GM21825 (cell line): Measurements from ENCODE around the gene CDH1.
"Not testable (repeated sequence)": the region's sequence is repeated elsewhere in the genome, so short reads cannot be mapped to it uniquely, and the experiment has no call there.

Experiments used
- ATAC-seq: cut with Tn5 transposase; IDR thresholded peaks from one replicate; pipeline ENCODE4 v1.9.1; 2021; ENCODE audit warnings: mild to moderate bottlenecking, moderate library complexity; ENCODE audit not compliant: unreplicated experiment

The CDH1 gene

GRCh38 chr16:68786685-68787418 lies 49.8 kb downstream of the CDH1 start:
- ATAC-seq = no peak

- ATAC-seq = not testable (repeated sequence)
These were observed 50.3 kb downstream of the CDH1 start for GRCh38 chr16:68787419-68787807.

- ATAC-seq = no peak
These were observed 53.2 kb downstream of the CDH1 start for GRCh38 chr16:68790130-68790761.

- ATAC-seq = no peak
These were observed 53.9 kb downstream of the CDH1 start for GRCh38 chr16:68790944-68791343.

GRCh38 chr16:68792465-68793324 lies 55.6 kb downstream of the CDH1 start:
- ATAC-seq = no peak

GRCh38 chr16:68793401-68793857 lies 56.3 kb downstream of the CDH1 start:
- no peak for ATAC-seq

- ATAC-seq = no peak
These were observed 61.3 kb downstream of the CDH1 start for GRCh38 chr16:68798398-68798797.

GRCh38 chr16:68800257-68800875 lies 63.3 kb downstream of the CDH1 start:
- no peak for ATAC-seq

- no peak for ATAC-seq
These were observed 65.1 kb downstream of the CDH1 start for GRCh38 chr16:68802190-68802589.

GRCh38 chr16:68806422-68806821 lies 69.3 kb downstream of the CDH1 start:
- no peak for ATAC-seq

GRCh38 chr16:68806981-68807380 lies 69.9 kb downstream of the CDH1 start:
- no peak for ATAC-seq

GRCh38 chr16:68814516-68814915 lies 77.4 kb downstream of the CDH1 start:
- ATAC-seq = no peak

GRCh38 chr16:68823401-68824135 lies 86.5 kb downstream of the CDH1 start:
- ATAC-seq = no peak

GRCh38 chr16:68825427-68825826 lies 88.3 kb downstream of the CDH1 start:
- ATAC-seq = no peak

- no peak for ATAC-seq
These were observed 89.6 kb downstream of the CDH1 start for GRCh38 chr16:68826652-68827051.

- ATAC-seq = no peak
These were observed 96.2 kb downstream of the CDH1 start for GRCh38 chr16:68833251-68833650.

- no peak for ATAC-seq
These were observed 97.5 kb downstream of the CDH1 start for GRCh38 chr16:68834550-68834949.

GRCh38 chr16:68835970-68836369 lies 98.9 kb downstream of the CDH1 start:
- no peak for ATAC-seq

GRCh38 chr16:68839831-68840230 lies 102.7 kb downstream of the CDH1 start:
- ATAC-seq = no peak

- not testable (repeated sequence) for ATAC-seq
These were observed 105.9 kb downstream of the CDH1 start for GRCh38 chr16:68842964-68843481.
